CD4-positive, alpha-beta T cell treated with Interleukin-15 for 1 hour (primary cell): ENCODE results near the gene TNNI2.

Source experiments
- DNase-seq: peaks from one replicate; pipeline ENCODE4 v3.0.0-alpha.2; 2020

The TNNI2 gene

DNA sequence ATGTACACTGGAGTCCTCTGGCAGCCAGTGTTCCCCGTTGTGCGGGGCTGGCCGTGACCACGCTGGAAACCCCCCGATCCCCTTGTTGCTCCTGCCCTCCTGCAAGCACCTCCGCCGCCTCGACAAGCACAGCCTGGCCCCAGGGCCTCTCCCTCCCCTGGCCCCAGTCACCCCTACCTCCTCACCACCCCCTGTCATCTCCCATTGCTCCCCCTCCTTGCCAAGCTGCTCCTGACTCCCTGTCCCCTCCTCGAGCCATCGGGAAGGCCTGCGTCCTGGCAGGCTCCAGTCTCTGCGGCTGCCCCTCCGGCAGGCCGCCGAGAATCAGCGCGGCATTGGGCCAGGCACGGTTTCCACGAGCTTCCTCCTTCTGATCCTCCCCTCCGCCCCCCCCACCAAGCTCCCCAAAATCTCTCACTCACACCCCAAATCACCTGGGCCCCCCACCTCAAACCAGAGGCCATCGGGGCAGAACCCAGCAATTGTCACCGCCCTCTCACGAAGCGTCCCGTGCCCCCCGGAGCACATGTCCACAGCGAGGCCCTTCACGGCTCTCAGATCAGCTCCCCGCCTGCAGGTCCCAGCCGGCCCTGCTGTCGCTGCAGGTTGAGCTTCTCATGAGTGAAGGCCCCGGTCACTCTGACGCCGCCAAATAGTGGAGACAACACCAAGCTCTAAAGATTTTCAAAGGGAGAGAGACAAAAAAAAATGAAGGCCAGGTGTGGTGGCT is 8.4 kb downstream of the TNNI2 start:
- no peak for DNase-seq

DNA sequence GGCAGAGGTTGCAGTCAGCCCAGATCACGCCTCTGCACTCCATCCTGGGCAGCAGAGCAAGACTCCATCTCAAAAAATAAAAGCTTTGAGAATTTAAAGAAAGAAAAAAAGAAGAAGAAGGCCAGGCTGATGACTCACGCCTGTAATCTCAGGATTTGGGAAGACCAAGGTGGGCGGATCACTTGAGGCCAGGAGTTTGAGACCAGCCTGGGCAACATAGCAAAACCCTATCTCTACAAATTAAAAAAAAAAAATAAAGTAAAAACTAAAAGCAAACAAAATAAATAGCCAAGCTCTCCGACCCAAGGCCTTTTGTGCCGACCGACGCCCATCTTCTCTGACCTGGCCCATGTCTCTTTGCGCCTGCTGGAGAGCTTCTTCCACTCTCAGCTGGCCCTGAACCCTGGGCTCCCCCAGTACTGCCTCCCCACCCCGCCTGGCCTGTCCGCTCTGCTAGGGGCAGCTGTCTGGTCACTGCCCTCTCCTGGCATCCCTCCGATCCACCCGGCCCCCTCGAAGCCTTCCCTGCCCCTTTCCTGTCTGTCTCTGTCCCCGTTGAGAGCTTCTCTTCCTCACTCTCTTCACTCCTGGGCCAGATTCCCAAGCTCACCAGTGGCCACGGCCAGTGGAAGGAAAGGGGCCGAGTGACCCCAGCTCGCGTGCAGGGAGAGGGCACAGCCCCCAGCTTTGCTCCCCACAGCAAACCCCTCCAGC is 9.3 kb downstream of the TNNI2 start:
- DNase-seq: no peak

DNA sequence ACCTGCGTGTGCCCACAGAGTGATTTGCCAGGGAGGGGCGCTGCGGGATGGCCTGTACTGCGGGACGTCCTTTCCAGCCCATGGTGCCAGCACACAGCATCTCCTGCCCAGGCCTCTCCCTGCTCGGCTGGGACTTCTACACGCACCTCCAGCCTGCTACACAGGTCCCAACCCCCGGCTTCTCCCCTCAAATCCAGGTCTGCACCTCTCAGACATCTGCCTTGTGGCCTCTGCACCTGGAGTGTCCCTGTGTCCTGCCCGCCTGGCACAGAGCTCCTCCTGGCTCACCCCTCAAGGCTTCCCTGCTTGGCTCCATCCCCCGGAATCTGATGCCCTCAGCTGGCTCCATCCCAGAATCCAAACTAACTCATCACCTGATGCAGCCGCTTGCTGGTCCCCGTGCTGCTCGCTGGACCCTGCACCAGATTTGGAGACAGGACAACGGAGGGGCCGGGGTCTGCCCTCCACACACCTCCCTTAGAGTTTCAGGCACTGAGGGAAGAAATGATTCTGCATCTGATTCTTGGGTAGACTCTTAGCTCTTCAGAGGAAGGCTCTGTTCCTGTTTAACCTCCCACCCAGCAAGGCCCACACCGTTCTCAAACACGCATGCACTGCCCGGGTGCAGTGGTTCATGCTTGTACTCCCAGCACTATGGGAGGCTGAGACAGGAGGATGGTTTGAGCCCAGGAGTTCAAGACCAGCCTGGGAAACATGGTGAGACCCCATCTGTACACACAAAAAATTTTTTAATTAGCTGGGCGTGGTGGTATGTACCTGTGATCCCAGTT is 10.1 kb downstream of the TNNI2 start:
- no peak for DNase-seq

DNA sequence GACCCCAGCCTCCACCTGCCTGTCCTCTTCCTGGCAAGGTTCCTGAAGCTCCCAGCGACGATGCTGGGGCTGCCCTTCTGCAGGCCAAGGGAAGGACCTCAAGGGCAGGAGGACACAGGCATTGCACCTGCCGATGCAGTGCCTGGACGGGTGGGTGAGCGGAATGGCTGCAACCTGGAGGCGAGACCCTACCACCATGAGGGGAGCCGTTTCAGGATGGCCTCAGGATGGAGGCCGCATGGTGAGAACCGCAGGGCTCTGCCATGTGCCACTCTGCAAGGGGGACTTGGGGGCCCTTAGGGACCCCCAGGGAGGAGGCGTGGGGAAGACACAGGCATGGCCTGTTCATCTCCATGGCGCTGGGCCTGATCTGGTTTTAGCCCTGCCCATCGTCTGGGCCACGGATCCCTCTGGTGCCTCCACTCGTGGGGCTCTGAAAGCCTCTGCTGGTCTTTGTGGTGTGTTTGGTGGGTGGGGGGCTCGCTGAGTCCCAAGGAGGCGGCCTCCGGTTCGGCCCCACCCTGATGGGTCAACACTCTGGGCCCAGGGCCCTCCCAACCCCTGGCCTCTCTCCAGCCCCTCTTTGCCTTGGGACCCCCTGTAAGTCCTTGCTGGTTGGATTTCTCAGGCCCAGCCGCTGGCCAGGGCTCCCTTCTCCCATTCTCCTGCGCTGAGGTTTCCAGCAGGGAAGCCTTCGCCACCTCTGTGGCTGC is 12.8 kb downstream of the TNNI2 start:
- DNase-seq: no peak

DNA sequence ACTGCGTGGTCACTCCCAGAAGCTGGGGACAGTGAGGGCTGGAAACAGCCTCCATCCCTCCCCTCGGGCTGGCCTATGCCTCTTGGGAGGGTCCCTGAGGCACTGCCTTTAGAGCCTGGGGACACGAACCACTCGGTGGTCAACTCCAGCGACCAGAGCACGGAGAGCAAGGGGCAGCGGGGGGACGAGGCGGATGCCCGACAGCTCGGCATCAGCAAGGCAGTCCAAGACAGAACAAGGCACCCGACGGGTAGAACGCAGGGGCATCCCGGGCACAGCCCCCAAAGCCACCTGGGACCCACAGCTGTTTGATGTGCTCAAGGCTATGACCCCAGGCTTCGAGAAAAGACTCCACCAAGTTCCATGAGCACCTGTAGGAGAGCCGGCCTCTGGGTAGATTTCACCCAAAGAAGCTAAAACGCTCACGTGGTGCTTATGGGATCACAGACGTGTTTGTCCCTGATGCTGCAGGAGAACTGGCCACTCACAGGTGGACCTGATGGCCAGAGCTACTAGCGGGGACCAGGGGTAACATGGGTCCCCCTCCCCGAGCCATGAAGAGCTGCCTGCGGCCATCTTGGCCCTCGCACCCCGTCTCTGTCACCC is 13.6 kb downstream of the TNNI2 start:
- DNase-seq: no peak

DNA sequence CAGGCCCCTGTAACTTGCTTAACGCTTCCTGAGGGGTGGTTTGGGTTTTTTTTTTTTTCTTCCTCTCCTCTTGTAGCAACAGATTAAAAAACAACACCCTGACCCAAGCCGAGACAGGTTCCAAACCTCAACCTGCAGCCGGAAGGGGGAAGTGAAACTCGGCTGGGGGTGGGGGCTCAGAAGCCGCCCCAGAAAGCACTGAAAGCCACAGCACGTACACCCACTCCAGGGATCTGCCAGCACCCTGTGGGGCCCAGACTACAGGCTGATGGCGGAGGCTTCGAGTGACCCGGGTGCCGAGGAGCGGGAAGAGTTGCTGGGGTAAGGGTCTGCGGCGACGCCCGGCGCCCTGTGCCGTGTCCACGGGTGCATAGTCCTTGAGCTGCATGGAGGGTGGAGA is 14.1 kb downstream of the TNNI2 start, which contains the start of gene LSP1:
Gene LSP1, plus strand, starts transcription at position 208 of the 400 bp plus-strand sequence. Its CDS starts 61 bp downstream, at position 269.
- peak; percentile 91 for DNase-seq

DNA sequence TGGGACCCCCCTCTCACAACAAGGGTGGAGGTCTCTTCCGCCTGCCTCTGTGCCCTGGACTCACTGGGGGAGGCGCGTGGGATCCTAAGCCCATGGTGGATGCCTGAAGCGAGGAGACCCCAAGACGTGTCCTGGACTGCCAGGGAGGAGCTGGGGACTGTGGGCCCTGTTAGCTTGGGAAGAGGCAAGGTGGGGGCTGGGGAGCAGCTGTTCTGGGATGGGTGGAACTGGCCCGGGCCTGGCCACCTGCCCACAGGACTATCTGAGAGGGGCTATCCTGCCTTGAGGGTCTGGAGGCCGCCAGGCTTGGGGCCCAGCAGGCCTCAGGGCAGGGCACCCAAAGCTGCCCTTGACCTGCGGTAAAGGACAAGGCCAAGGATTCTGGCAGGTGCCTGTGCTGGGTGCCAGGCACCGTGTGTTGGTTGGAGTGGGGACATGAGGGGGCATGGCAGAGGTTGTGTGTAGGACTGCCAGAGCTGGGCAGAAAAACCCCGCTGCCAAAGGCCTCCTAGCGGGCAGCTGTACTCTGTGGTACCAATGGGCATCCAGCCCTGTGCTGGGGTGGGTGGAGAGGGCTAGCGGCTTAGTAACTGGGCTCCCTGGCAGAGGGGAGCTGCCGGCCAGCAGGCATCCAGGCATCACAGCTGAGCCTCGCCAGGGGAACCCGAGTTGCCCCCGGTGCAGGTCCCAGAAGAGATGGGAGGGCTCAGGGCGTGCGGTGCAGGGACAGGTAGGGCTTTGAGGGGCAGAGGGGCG is 14.8 kb downstream of the TNNI2 start:
- DNase-seq: no peak

DNA sequence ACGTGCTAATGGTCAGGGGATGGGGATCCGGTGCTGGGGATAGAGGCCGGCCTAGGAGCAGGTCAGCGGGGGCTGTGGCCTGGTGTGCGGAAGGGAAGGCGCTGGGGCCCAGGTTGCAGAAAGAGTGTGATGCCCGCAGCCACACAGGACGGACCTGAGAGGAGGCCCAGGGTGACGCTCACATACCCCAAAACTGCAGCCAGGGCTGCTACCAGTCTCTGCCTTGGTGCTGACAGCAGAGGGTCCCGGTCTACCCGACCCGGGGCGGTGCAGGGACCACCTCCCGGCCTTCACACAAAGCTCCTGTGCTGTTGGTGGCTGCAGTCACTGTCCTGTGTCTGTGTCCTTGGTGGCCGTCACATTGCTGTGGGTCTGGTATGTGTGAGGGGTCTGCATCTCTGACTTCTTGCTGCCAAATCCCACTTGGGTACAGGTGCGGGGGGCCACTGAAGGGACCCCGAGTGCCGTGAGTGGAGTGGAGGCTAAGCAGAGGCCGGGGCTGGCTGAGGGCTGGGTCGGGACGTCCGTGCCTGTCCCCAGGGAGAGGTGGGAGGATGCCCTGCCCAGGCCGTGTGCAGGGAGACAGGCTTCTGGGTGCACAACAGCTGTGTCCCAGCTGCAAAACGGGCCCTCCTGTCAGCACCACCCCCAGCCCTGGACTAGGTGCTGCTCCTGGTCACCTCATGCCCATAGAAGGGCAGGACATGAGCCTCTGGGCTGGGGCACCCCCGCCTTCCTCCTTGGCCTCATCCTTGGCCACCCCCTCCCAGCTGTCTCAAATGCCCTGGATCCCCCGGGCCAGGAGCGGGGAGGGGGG is 15.6 kb downstream of the TNNI2 start:
- DNase-seq: no peak

DNA sequence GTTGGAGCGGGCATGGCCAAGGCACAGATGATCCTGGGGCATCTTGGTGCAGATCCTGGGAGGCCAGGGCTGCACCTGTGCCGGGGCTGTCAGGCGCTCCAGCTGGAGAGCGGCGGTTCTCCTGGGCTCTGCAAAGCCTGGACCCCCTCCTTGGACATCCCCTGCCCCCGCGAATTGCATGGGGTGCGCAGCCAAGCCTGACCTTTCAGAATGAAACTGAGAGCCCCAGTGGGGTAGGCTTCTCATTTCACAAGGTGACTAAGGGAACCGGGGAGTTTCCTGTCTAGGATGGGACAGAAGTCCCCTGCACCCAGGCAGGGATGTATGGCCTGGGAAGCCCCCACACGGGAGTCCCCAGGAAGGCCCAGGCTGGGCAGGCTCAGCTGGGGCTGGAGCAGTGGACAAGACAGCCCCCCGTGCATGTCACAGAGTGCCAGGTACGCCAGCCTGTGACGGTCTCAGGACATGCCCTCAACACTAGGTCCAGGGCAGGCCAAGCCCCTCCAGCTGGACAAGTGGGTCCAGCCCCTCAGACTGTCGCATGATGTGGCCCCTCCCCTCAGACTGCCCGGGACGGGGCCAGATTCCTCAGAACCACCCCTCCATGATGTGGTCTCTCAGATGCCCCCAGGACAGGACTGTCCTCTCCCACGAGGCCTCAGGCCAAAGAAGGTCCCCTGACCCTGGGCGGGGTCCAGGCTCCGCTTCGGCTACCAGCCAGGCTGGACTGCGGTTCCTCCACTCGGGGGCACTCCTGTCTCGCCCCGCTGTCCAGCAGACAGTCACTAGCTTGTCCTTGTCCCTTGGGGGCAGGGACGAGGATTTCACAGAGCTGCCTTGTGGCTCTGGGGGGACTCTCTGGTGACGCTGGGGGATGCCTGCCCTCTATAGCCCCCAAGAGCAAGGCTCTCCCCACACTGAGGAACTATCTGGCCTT is 16.4 kb downstream of the TNNI2 start:
- DNase-seq: no peak

DNA sequence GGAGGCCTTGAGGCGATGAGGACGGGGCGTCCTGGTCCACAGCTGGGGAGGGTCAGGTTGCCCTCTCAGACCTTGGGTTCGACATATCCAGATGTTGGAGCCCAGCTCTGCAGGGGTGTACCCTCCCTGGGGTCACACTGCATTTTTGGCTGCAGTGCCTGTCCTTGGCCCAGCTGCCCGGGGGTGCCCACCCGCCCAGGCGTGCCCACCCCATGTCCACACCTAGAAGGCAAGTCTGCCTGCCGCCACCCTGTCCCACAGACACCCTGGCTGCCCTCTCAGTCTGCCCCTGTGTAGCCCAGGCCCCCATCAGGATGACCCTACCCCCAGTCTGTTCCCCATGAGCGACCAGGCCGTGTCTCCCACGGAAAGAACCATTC is 17.1 kb downstream of the TNNI2 start:
- no peak for DNase-seq

DNA sequence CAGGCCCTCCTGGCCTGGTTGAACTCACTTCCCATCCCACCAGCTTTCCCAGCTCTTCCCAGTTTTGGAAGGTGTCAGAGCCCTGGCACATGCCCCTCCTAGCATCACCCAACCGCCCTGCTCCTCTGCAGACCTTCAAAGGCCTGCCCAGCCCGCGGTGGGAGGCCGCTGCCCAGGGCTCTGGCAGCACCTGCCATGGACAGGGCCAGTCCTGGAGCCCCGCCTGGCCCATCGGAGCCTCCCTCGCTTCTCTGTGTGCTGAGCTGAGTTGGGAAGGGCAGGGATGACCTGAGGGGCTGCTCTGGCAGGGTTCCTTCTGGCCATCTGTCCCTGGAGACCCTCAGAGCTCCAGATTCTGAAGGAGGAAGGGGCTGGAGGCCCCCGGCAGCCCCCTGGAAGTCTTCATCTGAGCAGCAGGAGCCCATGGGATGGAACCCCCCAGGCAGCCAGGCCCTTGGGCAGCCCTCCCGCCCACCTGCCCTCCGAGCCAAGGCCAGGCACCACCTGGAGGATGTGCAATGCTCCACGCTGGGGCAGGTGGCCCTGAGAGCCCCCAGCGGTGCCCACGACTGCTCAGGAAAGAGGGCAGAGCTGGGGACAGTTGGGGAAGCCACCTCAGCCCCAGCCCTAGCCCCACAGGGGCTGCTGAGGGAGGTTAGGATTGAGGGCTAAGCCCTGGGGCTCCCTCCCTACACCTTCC is 17.7 kb downstream of the TNNI2 start:
- no peak for DNase-seq

DNA sequence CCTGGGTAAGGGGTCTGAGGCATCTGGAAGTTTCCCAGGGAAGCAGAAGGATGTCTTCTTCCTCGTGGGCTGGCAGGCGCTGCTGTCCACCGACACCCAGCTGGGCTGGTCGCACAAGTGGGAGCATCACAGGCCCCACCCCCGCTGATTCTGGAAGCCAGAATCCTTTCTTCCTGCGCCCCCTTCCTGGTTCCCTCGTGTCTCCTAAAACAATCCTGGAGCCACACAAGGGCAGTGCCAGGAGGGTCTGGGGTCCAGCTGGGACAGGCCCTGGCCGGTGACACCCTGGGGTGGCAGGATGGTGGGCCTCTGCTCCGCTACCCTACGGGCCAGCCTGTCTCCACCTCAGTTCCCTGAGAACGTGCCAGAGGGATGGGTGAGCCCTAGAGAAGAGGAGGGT is 18.3 kb downstream of the TNNI2 start:
- no peak for DNase-seq

DNA sequence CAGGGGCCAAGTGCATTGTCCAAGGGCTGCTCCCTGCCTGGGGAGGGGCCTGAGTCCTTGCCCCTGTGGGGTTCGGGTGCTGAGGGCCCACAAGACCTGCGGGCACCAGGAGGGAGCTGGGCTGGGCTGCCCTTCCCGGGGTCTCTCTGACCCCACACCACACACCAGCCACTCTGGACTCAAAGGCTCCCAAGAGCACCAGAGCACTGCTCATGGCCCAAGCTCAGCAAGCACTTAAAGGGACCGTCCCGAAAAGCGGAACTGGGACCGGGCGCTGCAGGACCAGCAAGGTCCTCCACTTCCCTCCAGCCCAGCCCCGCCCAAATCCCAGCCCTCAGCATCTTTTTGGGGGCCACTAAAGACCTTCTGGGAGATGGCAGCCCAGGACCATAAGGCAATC is 19.4 kb downstream of the TNNI2 start:
- no peak for DNase-seq

DNA sequence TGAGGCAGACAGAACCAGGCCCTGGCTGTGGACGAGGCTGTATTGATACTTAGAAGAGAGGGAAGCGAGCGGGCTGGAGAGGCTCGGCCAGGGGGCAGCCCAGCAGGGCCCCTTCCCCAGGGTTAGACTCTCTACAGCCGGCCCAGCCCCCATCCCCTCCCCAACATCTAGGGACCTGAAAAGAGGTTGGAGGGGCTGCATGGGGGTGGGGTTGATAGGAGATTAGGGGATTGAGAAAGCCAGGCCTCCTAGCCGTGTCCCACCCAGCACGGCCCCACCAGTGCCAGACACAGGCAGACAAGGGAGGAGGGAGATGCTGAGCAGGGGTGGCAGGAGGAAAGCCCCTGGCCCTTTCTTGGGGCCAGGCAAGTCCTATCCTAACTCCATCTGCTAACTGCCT is 19.8 kb downstream of the TNNI2 start:
- no peak for DNase-seq

DNA sequence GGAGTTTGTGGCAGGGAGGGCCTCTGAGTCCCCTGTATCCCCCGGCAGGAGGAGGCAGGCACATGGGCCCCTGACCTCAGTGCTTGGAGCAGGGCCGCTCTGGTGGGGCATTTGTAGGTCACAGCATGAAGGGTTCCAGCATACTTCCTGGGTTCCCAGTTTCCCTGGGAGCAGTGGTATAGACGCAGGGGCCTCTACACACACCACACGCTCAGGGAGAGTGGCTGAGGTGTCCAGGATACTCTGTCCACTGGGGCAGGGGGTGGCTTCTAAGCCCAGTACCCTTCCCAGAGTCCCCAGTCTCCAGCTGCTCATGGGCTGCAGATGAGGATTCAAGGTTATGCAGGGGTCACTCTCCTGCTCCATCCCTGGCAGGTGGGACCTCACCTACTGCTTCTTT is 20.2 kb downstream of the TNNI2 start:
- no peak for DNase-seq

DNA sequence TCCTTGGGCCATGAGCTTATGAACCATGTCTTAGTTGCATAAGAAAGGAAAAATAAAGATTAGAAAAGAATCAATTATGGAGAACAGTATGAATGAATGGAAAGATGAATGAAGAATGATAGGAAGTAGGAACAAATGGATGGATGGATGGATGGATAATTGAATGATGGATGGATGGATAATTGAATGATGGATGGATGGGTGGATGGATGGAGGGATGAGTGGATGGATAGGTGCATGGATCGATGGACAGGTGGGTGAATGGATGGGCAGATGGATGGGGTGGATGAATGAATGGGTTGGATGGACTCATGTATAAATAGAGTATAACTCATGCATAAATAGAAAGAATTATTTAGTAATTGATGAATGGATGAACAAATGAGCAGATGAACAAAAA is 21.3 kb downstream of the TNNI2 start:
- DNase-seq: no peak

DNA sequence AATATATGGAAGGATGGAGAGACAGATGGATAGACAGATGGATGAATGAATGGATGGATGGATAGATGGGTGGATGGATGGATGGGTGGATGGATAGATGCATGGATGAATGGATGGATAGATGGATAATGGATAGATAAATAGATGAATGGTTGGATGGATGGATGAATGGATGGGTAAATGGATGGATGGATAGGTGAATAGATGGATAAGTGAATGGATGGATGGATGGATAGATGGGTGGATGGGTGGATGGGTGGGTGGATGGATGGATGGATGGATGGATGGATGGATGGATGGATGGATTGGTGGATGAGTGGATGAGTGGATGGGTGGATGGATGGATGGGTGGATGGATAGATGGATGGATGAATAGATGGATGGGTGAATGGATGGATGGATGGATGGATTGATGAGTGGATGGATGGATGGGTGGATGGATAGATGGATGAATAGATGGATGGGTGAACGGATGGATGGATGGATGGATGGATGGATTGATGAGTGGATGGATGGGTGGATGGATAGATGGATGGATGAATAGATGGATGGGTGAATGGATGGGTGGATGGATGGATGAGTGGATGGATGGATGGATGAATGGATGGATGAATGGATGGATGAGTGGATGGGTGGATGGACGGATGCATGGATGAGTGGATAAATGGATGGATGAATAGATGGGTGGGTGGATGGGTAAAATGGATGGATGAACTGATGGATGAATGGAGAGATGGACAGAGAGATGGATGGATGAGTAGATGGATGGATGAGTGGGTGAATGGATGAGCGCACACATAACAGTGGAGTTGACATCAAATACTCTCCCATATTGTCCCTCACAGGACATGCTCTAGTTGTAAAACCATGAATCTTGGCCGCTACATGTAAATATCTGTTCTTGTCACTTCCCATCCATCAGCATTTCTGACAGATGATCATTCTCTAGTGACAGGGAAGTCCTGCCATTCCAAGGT is 22.9 kb downstream of the TNNI2 start:
- no peak for DNase-seq
